CD4-positive, alpha-beta T cell treated with Interleukin-15 for 4 hours (primary cell): Measurements from ENCODE around the gene VEGFB.

Experiments
- DNase-seq: peaks from one replicate; pipeline ENCODE4 v3.0.0-alpha.2; 2020; ENCODE audit warnings: low spot score

Gene VEGFB

DNA sequence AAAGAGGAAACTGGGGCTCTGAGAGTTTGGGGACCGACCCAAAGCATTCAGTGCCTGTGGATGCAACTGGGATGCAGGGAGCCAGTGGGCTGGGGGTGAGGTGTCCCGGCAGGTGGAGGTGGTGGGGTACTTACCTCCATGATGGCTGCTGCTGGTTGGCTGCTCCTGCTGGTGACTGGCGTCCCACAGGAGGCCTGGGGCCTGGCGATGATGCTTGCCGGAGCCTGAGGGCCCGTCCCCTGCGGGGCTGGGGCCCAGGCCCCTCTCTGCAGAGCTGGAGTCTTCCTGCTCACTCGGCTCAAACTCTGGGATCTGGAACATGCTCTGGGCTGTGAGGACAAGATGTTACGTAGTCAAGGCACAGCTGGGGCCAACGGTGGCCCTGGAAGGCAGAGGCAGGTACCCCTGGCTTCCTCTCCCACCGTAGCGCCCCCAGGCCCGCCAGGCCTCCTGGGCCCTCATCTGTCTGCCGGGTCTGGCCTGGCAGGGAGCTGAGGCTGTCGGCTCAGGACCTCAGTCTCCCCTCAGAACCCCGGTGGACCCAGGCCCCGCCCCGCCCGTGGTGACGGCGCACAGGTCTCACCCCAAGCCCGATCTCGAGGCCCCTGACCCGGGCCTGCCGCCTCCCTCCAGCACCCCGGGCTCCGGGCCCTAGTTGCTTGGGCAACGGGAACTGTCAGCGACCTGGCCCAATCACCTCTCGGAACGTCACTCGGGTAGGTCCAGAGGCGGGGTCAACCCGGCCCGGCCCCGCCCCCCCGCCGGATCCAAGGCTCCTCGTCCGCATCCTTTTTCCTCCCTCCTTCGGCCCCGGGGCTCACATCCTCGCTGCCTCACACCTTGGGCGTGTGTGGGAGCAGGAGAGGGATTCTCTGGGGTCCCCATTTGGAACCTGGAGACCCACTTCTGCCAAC is 49.9 kb downstream of the VEGFB start, which contains the start of gene BAD:
TSS of gene BAD (minus strand) at position 618 of the 914 bp plus-strand sequence. CDS start at position 321, 297 bp downstream.
- DNase-seq = peak; percentile 93

- DNase-seq = peak; percentile 90
Measured at GRCh38 chr11:64284962-64285884, 50.8 kb downstream of the VEGFB start, which contains the start of gene GPR137. Gene GPR137 (plus strand): TSS chr11:64285848. CDS start chr11:64286525, 677 bp downstream.

- DNase-seq = no peak
Measured at GRCh38 chr11:64285885-64286800, 51.8 kb downstream of the VEGFB start.

DNA sequence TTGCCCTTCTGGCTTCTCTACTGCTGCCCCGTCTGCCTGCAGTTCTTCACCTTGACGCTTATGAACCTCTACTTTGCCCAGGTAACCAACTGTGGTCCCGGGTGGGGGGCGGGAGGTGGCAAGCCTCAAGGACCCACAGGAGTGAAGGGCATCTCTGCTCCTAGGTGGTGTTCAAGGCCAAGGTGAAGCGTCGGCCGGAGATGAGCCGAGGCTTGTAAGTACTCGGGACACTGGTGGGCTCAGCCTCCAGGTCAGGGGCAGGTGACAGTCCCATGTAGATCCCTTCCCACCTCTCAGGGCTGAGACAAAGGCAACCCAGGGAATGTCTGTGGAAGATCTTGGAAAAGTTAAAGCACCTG is 52.4 kb downstream of the VEGFB start:
- DNase-seq = no peak

DNA sequence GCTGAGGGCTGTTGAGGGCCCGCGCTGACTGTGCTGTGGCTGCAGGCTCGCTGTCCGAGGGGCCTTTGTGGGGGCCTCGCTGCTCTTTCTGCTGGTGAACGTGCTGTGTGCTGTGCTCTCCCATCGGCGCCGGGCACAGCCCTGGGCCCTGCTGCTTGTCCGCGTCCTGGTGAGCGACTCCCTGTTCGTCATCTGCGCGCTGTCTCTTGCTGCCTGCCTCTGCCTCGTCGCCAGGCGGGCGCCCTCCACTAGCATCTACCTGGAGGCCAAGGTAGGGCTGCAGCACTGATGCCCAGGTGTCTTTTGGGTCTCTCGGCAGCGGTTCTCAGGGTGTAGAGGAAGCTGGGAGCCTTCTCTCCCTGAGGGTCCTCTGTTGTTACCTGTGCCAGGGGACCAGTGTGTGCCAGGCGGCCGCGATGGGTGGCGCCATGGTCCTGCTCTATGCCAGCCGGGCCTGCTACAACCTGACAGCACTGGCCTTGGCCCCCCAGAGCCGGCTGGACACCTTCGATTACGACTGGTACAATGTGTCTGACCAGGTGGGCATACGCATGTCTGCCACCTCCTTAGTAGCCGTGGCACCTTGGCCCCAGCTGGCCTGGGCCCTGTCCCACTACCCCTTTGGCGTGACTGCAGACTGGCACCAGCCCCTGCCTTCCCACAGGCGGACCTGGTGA is 53.4 kb downstream of the VEGFB start:
- no peak for DNase-seq

DNA sequence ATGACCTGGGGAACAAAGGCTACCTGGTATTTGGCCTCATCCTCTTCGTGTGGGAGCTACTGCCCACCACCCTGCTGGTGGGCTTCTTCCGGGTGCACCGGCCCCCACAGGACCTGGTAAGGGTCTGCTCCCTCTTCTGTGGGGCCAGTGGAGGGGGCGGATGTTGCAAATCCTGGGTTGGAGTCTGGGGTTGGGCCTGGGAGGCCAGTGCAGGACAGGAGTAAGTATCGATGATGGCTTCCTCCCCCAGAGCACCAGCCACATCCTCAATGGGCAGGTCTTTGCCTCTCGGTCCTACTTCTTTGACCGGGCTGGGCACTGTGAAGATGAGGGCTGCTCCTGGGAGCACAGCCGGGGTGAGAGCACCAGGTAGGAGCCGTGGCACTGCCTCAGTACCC is 54.0 kb downstream of the VEGFB start:
- no peak for DNase-seq
